ENCODE data around the gene STK16. TPM values are rescaled to one million over a fixed set of nuclear protein-coding genes. Genes with fewer than 3 reads are reported as not detected.

The STK16 gene
- total and polyA plus RNA-seq, 2 of the 13 experiments (the other 11 are each of a cell fraction or from before 2014, with no cell fraction given) = 28.0 to 50.9 TPM

DNA sequence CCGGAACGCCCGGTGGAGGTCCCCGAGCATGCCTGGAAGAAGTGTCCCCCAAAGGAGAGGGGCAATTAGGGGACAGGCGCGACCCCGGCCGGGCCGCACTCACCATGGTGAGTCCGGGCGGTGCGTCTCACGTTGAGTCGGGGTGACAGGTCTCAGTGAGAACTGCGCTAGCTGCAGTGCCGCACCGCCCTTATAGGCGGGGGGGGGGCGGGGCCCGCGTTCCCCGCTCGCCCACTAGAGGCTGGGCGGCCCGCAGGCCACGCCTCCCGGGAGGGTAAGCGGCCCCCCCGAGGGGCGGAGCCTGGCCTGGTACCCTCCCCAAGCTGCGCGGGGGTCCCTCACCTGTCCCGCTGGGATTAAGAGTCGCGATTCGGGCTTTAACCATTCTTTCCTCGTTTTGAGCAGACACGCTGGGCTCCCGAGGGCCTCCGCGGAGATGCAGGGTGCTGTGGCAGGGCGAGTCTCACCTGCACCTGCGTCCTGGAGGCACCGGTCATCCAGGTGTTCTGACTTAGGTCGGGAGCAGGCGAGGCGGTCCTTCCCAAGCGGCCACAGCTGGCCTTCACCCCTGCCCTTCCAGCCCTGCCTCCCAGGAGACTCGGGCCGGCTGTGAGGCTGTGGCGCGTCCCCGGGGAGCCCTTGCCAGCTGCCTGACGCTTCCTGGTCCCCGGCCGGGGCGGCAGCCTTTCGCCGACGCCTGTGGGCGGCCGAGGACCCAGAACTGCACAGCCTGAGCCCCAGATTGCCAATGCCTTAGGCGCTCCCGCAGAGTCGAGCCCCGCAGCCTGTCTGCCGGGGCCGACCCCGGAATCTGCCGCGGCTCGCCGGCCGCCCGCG, 8.7 kb downstream of the STK16 start, which contains the start of gene TUBA4A (continued):
- TF ChIP-seq DMAP1 (CRISPR knock-in tag; IDR thresholded peaks at IDR 0.05) (0 out of 2 replicates have a peak, but pooled peaks have one; percentile 42), NFATC3 (CRISPR knock-in tag; IDR thresholded peaks at IDR 0.05) (peak; percentile 56; the same call in 1 of the 2 replicates), ZMAT3 (CRISPR knock-in tag; conservative IDR thresholded peaks at IDR 0.05) (0 out of 2 replicates have a peak, but pooled peaks have one; percentile 69), ZBTB20 (CRISPR knock-in tag; IDR thresholded peaks at IDR 0.05; ENCODE audit: borderline replicate concordance, low read depth) (0 out of 2 replicates have a peak, but pooled peaks have one; percentile 12), ZMYM2 (CRISPR knock-in tag; IDR thresholded peaks at IDR 0.05) (0 out of 2 replicates have a peak, but pooled peaks have one; percentile 46), EZH2 (conservative IDR thresholded peaks at IDR 0.05; ENCODE audit: low read depth, low read length) (no peak), HNRNPH1 (optimal IDR thresholded peaks at IDR 0.05; ENCODE audit: low read depth, low read length) (no peak), PHF5A (CRISPR knock-in tag; IDR thresholded peaks at IDR 0.05; ENCODE audit: low read depth, unreplicated experiment) (no peak), MAF1 (CRISPR knock-in tag; IDR thresholded peaks at IDR 0.05; ENCODE audit: borderline replicate concordance) (0 out of 2 replicates have a peak, but pooled peaks have one; percentile 37), KLF6 (CRISPR knock-in tag; IDR thresholded peaks at IDR 0.05) (peak; percentile 30; the same call in 1 of the 2 replicates), SSRP1 (CRISPR knock-in tag; IDR thresholded peaks at IDR 0.05) (no peak), KLF12 (CRISPR knock-in tag; IDR thresholded peaks at IDR 0.05; ENCODE audit: borderline replicate concordance) (0 out of 2 replicates have a peak, but pooled peaks have one; percentile 54), CHD2 (IDR thresholded peaks at IDR 0.05; ENCODE audit: low read depth, low read length) (0 out of 2 replicates have a peak, but pooled peaks have one; percentile 23), MATR3 (CRISPR knock-in tag; IDR thresholded peaks at IDR 0.05) (no peak)
- TF ChIP-seq, protein P1, sequence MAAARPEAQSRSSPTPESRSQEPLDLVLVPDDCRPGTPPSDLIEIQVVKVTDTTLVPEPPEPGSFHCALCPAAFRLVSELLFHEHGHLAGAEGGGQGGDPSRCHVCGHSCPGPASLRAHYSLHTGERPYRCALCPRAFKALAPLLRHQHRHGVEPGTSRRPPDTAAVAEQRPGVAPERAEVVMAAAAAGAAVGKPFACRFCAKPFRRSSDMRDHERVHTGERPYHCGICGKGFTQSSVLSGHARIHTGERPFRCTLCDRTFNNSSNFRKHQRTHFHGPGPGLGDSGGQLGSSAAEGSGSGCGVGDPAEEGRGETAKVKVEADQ (CRISPR knock-in tag; IDR thresholded peaks at IDR 0.05; ENCODE audit: borderline replicate concordance) = 0 out of 2 replicates have a peak, but pooled peaks have one; percentile 31
- TF ChIP-seq, protein P2, sequence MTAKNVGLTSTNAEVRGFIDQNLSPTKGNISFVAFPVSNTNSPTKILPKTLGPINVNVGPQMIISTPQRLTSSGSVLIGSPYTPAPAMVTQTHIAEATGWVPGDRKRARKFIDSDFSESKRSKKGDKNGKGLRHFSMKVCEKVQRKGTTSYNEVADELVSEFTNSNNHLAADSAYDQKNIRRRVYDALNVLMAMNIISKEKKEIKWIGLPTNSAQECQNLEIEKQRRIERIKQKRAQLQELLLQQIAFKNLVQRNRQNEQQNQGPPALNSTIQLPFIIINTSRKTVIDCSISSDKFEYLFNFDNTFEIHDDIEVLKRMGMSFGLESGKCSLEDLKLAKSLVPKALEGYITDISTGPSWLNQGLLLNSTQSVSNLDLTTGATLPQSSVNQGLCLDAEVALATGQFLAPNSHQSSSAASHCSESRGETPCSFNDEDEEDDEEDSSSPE (CRISPR knock-in tag; IDR thresholded peaks at IDR 0.05) = peak; percentile 23; the same call in 1 of the 2 replicates
- TF ChIP-seq, protein P3, sequence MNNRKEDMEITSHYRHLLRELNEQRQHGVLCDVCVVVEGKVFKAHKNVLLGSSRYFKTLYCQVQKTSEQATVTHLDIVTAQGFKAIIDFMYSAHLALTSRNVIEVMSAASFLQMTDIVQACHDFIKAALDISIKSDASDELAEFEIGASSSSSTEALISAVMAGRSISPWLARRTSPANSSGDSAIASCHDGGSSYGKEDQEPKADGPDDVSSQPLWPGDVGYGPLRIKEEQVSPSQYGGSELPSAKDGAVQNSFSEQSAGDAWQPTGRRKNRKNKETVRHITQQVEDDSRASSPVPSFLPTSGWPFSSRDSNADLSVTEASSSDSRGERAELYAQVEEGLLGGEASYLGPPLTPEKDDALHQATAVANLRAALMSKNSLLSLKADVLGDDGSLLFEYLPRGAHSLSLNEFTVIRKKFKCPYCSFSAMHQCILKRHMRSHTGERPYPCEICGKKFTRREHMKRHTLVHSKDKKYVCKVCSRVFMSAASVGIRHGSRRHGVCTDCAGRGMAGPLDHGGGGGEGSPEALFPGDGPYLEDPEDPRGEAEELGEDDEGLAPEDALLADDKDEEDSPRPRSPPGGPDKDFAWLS (CRISPR knock-in tag; IDR thresholded peaks at IDR 0.05; ENCODE audit: borderline replicate concordance) = peak; percentile 88
- TF ChIP-seq, protein P4, sequence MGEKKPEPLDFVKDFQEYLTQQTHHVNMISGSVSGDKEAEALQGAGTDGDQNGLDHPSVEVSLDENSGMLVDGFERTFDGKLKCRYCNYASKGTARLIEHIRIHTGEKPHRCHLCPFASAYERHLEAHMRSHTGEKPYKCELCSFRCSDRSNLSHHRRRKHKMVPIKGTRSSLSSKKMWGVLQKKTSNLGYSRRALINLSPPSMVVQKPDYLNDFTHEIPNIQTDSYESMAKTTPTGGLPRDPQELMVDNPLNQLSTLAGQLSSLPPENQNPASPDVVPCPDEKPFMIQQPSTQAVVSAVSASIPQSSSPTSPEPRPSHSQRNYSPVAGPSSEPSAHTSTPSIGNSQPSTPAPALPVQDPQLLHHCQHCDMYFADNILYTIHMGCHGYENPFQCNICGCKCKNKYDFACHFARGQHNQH (CRISPR knock-in tag; IDR thresholded peaks at IDR 0.05) = peak; percentile 55
- TF ChIP-seq, protein P5, sequence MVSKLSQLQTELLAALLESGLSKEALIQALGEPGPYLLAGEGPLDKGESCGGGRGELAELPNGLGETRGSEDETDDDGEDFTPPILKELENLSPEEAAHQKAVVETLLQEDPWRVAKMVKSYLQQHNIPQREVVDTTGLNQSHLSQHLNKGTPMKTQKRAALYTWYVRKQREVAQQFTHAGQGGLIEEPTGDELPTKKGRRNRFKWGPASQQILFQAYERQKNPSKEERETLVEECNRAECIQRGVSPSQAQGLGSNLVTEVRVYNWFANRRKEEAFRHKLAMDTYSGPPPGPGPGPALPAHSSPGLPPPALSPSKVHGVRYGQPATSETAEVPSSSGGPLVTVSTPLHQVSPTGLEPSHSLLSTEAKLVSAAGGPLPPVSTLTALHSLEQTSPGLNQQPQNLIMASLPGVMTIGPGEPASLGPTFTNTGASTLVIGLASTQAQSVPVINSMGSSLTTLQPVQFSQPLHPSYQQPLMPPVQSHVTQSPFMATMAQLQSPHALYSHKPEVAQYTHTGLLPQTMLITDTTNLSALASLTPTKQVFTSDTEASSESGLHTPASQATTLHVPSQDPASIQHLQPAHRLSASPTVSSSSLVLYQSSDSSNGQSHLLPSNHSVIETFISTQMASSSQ (IDR thresholded peaks at IDR 0.05; ENCODE audit: low read depth) = no peak; the same call in 1 of the 2 replicates
- TF ChIP-seq, protein P5 (CRISPR knock-in tag; IDR thresholded peaks at IDR 0.05; ENCODE audit: borderline replicate concordance) = peak; percentile 15; the same call in 1 of the 2 replicates
